Testis (tissue), 2 donors: Measurements from ENCODE around the gene IFIH1.

Source experiments
- POLR2A ChIP-seq: fragments of 450-650 bp; IDR thresholded peaks from one replicate; pipeline ENCODE4 v1.6.1; 2017; ENCODE audit warnings: antibody characterized with exemption, mild to moderate bottlenecking, moderate library complexity
- TF ChIP-seq, protein P1 (sequence below), 3 experiments: fragments of 450-650 bp in 2 of 3; fragments of 200-600 bp in 1 of 3; sonication (generic) in 1 of 3; IDR thresholded peaks; one replicate each; pipeline ENCODE4 v1.5.1; 2016 to 2019; ENCODE audit warnings: antibody characterized with exemption in 3 of 3, mild to moderate bottlenecking in 2 of 3, moderate library complexity in 1 of 3

DNA sequence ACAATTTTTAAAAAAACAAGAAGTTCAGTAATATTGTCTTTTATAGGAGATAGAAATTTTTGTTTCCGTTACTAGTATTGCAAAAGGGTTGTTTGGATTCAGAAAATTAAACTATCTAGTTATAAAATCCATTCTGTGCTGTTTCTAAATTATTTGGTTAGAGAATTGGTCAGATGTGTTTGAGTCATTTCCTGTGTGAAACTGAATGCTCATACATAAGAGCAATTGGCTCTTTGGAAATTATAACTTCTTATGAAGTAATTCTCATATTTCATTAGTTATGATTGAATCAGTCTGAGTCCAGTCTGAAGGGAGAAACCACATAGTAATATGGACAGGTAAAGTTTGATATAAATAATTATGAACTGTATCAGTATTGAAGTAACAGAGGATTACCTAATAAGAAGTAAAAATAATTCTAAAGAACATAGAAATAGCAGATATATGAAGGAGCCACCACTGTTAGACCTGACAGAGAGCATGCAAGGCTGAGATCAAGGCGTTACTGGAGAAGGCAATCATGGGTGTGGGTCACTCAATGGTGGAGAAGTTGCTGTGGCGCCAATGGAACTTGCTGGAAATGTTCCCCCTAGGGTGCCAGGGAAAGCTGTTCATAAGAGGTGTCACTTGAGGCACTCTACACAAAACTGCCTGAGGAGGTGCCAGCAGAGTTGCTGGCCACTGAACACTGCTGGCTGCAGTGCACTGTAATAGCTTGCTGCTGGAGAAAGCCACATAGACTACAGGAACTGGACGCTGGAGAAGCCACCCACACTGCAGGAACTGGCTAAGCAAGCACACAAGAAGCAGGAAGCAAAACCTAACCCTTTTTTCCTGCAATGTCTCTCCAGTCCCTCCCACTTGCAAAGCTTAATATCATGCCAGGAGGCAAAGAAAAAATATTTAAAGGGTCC, 57.2 kb downstream of the IFIH1 start:
- TF ChIP-seq, protein P1, sequence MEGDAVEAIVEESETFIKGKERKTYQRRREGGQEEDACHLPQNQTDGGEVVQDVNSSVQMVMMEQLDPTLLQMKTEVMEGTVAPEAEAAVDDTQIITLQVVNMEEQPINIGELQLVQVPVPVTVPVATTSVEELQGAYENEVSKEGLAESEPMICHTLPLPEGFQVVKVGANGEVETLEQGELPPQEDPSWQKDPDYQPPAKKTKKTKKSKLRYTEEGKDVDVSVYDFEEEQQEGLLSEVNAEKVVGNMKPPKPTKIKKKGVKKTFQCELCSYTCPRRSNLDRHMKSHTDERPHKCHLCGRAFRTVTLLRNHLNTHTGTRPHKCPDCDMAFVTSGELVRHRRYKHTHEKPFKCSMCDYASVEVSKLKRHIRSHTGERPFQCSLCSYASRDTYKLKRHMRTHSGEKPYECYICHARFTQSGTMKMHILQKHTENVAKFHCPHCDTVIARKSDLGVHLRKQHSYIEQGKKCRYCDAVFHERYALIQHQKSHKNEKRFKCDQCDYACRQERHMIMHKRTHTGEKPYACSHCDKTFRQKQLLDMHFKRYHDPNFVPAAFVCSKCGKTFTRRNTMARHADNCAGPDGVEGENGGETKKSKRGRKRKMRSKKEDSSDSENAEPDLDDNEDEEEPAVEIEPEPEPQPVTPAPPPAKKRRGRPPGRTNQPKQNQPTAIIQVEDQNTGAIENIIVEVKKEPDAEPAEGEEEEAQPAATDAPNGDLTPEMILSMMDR (IDR thresholded peaks at IDR 0.05), result no peak
- no peak for TF ChIP-seq POLR2A
